ENCODE results near the gene PTCD3.

- TF ChIP-seq, protein P1, sequence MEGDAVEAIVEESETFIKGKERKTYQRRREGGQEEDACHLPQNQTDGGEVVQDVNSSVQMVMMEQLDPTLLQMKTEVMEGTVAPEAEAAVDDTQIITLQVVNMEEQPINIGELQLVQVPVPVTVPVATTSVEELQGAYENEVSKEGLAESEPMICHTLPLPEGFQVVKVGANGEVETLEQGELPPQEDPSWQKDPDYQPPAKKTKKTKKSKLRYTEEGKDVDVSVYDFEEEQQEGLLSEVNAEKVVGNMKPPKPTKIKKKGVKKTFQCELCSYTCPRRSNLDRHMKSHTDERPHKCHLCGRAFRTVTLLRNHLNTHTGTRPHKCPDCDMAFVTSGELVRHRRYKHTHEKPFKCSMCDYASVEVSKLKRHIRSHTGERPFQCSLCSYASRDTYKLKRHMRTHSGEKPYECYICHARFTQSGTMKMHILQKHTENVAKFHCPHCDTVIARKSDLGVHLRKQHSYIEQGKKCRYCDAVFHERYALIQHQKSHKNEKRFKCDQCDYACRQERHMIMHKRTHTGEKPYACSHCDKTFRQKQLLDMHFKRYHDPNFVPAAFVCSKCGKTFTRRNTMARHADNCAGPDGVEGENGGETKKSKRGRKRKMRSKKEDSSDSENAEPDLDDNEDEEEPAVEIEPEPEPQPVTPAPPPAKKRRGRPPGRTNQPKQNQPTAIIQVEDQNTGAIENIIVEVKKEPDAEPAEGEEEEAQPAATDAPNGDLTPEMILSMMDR (conservative IDR thresholded peaks at IDR 0.05; ENCODE audit: low read depth, low read length): no peak
- no peak for TF ChIP-seq EZH2 (IDR thresholded peaks at IDR 0.05; ENCODE audit: low read length, unreplicated experiment)
- no peak for TF ChIP-seq EZH2phosphoT487 (IDR thresholded peaks at IDR 0.05; ENCODE audit: borderline replicate concordance, low read length)
These were observed 70.6 kb downstream of the PTCD3 start for GRCh38 chr2:86176597-86176996.
